ENCODE measurements around the gene REC8. TPM values are rescaled to one million over a fixed set of nuclear protein-coding genes. Genes with fewer than 3 reads are reported as not detected.
A peak's percentile ranks its signal among the peaks of the same experiment; 100 is the strongest.

Gene REC8
- total and polyA plus RNA-seq, 2 of the 13 experiments (the other 11 are each of a cell fraction or from before 2014, with no cell fraction given), result 3.4 to 14.7 TPM

GRCh38 chr14:24135584-24135833, 36.4 kb upstream of the REC8 start (continued):
- TF ChIP-seq PRDM4 (CRISPR knock-in tag; IDR thresholded peaks at IDR 0.05; ENCODE audit: borderline replicate concordance) (peak; percentile 35; the same call in 1 of the 2 replicates), CREBL2 (CRISPR knock-in tag; IDR thresholded peaks at IDR 0.05; ENCODE audit: borderline replicate concordance) (0 out of 2 replicates have a peak, but pooled peaks have one; percentile 47), SP1 (IDR thresholded peaks at IDR 0.05) (no peak), SP1 (CRISPR knock-in tag; IDR thresholded peaks at IDR 0.05) (no peak), BRD4 (CRISPR knock-in tag; IDR thresholded peaks at IDR 0.05) (0 out of 2 replicates have a peak, but pooled peaks have one; percentile 34), NFYC (CRISPR knock-in tag; IDR thresholded peaks at IDR 0.05) (no peak), CCAR2 (optimal IDR thresholded peaks at IDR 0.05; ENCODE audit: low read depth, low read length) (no peak), ZNF280B (CRISPR knock-in tag; IDR thresholded peaks at IDR 0.05; ENCODE audit: borderline replicate concordance) (no peak), ZNF446 (CRISPR knock-in tag; IDR thresholded peaks at IDR 0.05) (no peak), NCOA5 (CRISPR knock-in tag; IDR thresholded peaks at IDR 0.05) (no peak), ZNF543 (CRISPR knock-in tag; IDR thresholded peaks at IDR 0.05) (no peak), HIC2 (CRISPR knock-in tag; IDR thresholded peaks at IDR 0.05; ENCODE audit: low read depth) (no peak), HNRNPLL (IDR thresholded peaks at IDR 0.05; ENCODE audit: low read depth, low read length, poor library complexity, severe bottlenecking) (no peak), DZIP1 (CRISPR knock-in tag; IDR thresholded peaks at IDR 0.05) (no peak), KLF13 (CRISPR knock-in tag; IDR thresholded peaks at IDR 0.05) (peak; percentile 97), FOXP1 (IDR thresholded peaks at IDR 0.05) (no peak), FOXP1 (CRISPR knock-in tag; IDR thresholded peaks at IDR 0.05) (no peak), MXD4 (CRISPR knock-in tag; IDR thresholded peaks at IDR 0.05) (no peak), ADNP (CRISPR knock-in tag; IDR thresholded peaks at IDR 0.05) (no peak), REST (IDR thresholded peaks at IDR 0.05; ENCODE audit: borderline replicate concordance in 1 of 2, low read depth in 1 of 2, low read length in 2 of 2) (no peak)

Measured in HepG2 (cell line).